Activated CD4-positive, alpha-beta T cell treated with anti-CD3 and anti-CD28 coated beads, Interleukin-2, amount 50 U/mL, for 1 hour (primary cell): Measurements from ENCODE around the gene LENEP.
A peak's percentile ranks its signal among the peaks of the same experiment; 100 is the strongest.

Experiments used
- DNase-seq: peaks from one replicate; pipeline ENCODE4 v3.0.0-alpha.2; 2020

Gene LENEP

GRCh38 chr1:155011437-155012025 lies 18.1 kb downstream of the LENEP start:
- DNase-seq, result no peak

- DNase-seq, result no peak
These were observed 18.7 kb downstream of the LENEP start for GRCh38 chr1:155012026-155012546.

DNA sequence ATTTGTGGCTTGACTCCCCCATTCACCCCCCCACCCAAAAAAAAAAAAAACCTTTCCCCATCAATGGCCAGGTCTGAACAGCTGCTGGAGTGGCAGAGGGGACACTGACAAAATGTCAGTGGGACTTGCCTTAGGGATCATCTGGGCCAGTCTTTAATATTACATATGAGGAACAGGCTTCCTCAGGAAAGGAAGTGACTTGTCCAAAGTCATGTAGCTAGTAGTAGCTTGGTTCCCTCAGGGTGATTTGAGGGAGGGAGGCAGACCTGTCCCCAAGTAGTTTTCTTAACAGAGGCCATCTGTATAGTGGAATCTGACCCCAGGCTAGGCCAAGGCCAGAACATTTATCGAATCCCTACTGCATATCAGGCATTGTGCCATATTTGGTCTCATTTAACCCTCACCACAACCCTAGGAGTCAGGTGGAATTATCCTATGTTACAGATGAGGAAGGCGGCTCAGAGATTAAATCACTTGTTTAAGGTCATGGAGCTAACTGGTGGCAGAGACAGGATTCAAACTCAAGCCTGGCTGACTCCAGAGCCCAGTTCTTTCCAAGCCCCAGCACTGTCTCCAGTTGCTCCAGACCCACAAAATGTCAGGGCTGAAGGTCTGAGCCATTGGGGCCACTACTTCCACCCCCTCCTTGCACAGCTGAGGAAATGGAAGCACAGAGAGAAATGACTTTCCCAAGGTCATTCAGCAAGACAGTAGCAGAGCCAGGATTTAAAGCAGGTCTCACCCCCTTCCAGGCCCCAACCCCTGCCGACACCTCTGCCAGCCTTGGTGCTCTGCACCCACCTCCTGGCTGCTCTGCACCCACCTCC lies 19.6 kb downstream of the LENEP start:
- DNase-seq, result no peak

DNA sequence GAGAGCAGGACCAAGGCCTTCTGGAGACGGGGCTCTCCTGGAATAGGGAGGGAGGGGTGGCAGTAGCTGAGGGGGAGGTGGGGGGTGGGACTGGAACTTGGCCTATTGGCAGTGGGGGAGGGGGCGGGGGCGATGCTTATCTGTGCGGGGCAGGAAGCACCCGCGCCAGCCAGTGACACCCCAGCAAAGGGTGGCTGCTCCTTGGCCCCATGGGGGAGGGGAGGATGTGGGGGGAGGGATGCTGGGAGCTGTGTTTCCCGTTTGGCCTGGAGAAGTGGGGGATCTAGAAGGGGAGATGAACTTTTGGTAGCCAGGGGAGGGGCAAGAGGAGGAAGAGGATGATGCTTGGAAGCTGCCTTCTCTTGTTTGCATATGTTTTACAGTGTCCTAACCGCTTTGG lies 20.2 kb downstream of the LENEP start:
- DNase-seq, result peak; percentile 46

- DNase-seq, result no peak
These were observed 21.5 kb downstream of the LENEP start for GRCh38 chr1:155014709-155015508.

GRCh38 chr1:155015527-155016230 lies 22.3 kb downstream of the LENEP start:
- DNase-seq, result no peak

GRCh38 chr1:155016231-155016831 lies 22.9 kb downstream of the LENEP start:
- DNase-seq, result no peak

DNA sequence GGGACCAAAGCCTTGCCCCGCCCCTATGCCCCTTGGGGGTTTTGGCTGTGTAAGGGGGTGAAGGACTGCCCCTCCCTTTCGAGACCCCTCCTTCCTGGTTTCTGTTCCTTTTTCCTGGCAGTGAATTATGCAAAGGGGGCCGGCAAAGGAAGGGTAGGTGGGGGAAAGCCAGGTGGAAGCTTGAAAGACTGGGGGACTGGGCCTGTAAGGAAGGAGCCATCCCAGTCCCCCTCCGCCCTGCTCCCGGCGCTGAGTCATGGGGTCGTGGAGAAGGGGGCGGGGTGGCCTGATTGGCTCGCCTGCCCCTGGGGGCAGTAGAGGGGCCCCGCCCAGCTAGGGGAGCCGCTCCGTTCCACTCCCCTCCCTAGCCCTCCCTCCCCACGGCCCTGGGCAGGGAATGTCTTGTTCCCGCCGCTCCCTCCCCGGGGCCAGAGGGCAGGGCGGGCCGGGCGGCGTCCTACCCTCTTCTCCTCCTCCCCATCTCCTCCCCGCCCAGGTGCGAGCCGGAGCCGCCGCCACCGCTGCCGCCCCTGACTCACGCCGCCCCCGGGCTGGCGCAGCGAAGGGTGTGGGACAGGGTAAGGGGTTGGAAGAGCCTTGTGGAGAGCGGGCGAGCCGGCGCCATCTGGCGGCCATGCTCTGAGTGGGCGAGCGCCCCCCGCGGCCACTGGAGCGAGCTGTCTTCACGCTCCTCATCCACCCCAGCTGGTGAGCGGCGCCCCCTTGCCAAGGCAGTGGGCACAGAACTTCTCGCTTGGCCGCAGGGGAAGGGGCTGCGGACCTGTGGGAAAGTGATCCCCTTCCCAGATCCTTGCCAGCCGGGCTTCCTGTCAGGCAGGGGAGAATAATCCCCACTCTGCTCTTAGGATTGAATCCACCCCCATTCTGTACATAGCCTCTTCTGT lies 23.9 kb downstream of the LENEP start:
- peak; percentile 90 for DNase-seq

DNA sequence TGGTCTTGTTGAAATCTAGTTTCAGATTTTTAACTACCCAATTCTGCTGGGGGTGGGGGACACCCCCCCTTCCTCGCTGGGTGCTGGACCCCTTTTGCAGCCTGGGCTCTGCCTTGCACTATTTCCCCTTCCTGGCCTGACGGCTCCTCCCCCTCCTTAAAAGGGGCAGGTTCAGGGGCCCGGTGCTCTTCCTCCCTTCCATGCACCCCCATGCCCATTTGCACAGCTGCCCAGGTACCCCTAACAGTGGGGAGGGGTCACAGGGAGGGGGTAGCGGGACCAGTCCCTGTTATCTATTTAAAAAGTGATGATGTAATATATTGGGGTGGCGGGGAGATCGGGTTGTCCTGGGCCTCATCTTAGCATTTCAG lies 24.5 kb downstream of the LENEP start:
- no peak for DNase-seq

GRCh38 chr1:155018617-155019348 lies 25.4 kb downstream of the LENEP start:
- no peak for DNase-seq

DNA sequence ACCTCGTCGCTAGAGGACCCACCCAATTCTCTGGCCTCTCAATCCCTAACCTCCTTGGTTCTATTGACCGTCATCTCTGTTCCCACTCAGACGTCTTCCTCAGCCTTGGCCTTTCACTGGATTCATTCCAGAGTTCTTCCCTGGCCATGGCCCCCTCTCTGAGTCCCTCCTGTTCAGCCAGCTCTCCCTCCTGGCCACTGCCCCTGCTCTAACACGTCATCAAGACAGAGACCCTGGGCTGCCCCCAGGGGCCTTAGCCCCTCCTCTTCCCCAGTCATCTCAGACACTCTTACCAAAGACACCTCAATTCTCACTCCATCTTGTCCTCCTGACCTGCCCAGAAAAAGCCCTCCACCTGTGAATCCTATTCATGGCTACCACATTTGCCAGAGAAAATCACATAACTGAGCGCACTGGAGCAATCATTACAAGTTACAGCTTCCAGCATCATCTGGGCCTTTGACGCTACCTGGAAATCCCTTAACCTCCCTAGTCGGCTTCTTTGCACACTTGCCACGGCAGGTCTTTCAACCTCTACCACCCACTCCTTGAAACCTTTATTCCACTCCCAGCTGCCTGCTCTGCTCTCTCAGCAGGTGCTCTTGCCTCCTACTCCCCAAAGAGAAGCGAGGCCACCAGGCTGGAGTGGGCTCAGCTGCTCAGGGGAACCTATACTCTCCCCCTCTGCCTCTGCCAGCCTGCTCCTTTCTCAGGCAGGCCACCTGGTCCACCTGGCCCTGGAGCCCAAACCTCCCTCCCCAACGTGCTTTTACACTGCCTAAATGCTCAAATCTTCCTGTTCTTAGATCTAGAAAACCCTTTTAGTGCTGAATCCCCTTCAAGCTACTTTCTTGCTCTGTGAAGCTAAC lies 26.2 kb downstream of the LENEP start:
- DNase-seq, result no peak

DNA sequence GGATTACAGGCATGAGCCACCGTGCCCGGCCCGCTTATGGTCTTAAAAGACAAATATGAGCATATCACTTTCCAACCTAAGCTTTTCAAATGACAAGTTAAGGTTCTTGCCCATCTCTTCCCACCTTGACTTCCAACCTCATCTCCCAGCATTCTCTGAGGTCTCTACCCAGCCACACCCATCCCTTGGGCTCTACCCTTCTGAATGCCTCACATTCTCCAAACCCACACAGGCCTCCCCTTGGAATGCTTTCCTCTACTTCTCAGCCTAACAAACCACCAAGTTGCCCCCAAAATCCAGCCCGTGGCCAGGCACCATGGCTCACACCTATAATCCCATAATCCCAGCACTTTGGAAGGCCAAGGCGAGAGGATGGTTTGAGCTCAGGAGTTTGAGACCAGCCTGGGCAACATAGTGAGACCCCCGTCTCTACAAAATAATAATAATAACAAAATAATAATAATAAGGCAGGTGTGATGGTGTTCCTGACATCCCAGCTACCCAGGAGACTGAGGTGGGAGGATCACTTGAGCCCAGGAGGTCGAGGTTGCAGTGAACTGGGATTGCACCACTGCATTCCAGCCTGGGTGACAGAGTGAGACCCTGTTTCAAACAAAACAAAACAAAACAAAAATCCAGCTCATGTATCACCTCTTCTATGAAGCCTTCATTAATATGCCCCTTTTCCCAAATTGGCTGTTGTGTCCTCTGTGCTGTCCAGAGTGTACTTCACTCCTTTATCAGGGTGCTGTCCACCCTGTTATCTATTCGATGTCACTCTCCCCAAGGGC lies 28.9 kb downstream of the LENEP start:
- no peak for DNase-seq

DNA sequence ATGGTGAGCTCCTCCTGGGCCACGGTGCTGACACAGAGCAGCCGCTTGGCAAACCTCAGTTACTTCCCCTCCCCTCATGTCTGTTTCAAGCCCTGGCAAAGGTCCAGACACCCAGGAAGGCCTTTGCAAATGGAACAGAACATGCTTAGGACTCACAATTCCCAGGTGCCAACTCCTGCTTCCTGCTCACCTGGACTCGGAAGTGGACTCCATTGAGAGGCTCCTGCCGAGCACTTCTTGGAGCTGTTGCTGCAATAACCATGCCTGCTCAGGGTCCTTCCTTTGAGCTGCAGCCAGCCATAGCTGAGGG lies 29.5 kb downstream of the LENEP start:
- DNase-seq, result no peak

- DNase-seq, result no peak
These were observed 30.2 kb downstream of the LENEP start for GRCh38 chr1:155023627-155024026.

DNA sequence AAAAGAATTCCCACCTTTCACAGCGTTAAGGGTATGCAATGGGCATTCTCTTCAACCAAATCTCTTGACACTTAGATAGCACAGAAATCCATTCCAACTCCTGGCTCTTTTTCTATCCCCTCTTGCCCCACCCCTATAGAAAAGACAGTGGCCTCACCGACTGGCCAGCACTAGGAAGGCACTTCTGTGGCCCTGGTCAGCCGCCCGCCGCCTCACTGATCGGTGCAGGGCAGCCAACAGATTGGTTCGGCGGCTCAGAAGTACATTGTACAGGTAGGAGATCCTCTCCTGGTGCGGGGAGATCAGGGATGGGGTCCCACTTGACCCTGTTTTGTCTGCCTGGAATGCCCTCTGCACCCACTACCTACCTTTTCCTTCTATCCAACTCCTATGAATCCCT lies 30.9 kb downstream of the LENEP start:
- no peak for DNase-seq

DNA sequence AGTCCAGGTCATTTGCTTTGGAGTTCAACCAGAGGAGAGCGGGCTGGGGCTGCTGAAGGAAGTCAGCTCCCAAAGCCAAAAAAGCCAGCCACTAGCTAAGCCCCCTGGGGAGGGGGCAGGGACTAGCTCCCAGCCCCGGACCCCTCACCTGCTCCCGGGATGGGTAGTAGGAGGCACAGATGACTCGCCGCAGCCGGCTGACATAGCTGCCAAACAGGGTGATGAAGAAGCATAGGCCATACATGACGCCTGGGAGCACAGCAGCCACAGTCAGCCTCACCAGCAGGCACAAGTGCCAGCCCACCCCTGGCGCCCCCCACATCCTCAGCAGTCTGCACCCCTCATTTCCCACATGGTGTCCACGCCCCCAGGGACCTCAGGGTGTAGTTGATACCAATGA lies 32.8 kb downstream of the LENEP start:
- no peak for DNase-seq

DNA sequence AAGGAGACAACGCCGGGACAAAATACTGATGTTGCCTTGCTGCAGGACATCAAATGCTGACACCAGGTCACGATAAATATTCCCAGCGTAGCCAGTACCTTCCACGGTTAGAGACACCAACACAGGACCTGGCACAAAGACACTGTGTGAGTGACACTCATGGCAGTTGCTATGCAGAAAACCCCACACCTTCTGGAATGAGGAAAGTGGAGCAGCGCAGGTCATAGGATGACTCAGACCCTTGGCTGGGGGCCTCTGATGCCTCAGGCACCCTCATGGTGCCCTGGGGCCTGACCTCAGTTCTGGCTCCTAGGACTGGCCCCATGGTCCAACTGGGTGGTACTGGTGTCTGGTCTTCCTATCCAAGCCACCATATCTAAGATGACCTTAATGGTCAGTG lies 33.2 kb downstream of the LENEP start:
- DNase-seq, result no peak

GRCh38 chr1:155029513-155030242 lies 36.3 kb downstream of the LENEP start:
- no peak for DNase-seq
